ENCODE results near the gene ENGASE.

ENGASE gene

DNA sequence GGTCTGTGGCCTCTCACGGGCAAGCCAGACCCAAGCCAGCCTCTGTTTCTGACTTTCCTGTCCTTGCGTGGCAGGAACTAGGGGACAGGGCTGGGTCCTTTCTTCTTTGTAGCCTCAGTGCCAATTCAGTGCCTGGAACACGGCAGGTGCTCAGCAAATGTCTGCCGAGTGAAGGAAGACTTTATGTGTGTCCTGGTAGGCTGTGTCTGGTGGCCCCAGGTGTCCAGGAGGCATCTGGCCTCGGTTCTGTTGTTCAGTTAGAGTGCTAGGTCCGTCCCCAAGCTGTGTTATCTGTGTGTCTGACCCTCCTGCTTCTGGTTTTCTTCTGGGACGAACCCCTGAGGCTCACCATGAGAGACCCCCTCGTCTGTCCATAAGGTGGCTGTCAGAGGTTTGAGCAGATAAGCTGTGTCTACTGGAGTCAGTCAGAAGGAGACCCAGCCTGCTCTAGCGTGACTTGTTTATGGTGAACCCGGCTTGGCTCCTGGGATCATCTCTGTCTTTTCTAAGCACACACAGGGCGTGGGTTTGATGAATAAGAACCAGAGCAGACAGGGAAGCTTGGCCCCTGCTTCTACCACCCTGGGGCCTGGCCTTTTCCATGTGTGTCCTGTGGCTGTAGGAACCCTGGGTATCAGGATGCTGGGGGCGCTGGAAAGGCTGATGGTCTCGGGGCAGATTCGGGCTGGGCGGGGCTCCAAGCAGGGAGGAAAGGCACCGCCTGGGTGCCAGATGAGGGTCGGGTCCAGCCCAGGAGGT is 39.3 kb downstream of the ENGASE start:
- DNase-seq (ENCODE audit: low read depth in 2 of 2): no peak

DNA sequence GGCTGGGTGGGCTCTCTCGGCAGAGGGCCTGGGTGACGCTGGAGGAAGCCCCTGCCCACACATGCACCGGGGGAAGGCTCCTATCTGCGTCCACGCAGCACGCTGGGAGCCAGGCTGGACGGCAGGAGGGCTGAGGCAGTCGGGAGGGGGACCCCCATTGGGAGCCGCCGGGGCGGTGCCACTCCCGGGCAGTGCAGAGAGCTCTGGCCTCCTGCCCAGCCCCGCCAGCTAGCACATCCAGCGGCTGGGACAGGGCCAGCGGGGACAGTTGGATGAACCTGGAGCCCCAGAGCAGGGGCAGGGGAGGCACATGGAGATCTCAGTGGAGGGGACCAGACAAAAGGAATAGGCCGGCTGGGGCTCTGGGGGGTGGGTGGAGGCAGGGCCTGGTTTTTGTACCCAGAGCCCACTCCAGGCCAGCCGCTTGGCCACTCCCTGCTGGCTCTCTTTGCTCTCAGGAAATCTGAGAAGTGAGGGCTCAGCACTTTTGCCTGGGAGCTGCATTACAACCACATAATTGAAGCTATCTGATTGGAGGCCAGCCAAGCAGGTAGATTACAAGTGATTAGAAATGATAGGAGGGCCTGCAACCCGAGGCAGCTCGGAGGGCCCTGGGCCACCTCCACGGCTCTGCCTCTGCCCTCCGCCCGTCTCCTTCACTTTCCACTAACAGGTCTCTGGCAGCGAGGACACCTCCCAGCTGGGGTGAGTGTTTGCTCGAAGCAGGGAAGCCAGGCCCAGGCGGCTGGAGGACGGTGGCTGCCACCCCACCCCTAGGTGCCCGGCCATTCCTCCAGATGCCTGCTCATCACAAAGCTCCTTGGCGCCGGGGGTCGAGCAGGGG is 40.1 kb downstream of the ENGASE start:
- no peak for DNase-seq (ENCODE audit: low read depth in 2 of 2)

DNA sequence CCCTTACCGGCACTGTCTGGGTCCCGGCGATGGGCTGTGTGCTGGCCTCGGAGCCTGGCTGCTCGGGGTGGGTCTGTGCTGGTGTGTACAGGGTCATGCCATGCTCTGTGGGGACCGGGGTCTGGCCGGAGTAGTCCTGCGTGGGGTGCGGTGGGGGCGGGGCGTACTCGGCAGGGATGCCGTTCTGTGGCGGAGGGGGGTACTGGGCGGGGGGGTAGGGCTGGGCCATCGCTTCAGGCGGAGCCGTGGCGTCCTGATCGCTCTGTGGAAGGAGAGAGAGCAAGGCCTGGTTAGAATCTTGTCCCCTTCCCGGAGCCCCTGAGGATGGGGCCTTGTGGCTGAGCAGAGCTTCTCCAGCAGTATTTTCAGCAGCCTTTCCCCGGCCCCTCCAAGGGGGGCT is 40.9 kb downstream of the ENGASE start:
- no peak for DNase-seq (ENCODE audit: low read depth in 2 of 2)

DNA sequence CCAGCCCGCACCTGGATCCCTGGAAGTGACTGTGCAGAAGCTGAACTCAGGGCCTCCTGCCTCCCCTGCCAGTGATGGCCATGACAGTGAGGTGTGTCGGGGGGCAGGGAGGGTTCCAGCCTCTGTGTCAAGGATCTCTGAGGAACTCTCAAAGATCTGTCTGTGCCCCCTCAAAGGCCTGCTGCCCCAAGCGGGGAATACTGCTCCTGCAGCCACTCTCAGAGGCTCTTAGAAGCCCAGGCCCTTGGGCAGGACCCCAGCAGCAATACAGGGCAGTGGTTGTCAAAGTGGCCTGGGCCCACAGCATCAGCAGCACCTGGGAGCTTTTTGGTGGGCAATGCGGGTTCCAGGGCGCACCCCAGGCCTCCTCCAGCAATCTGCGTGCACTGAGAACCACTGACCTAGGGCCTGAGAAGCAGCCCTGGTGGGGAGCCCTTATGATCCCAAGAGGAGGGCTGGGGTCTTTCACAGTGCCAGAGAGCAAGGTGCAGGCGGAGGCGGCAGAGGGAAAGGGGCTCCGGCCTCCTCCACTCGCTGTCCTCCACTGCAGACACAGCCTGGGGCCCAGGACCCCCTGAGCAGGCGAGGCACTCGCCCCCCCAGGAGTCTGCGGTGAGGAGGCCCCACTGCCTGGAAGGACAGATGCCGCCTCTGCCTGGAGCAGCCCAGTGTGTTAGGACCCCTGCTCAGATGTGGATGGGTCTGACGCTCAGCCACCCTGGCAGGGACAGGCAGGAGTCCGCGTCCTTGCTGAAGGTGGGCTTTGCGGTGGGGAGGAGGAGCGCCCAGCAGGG is 42.1 kb downstream of the ENGASE start:
- no peak for DNase-seq (ENCODE audit: low read depth in 2 of 2)

DNA sequence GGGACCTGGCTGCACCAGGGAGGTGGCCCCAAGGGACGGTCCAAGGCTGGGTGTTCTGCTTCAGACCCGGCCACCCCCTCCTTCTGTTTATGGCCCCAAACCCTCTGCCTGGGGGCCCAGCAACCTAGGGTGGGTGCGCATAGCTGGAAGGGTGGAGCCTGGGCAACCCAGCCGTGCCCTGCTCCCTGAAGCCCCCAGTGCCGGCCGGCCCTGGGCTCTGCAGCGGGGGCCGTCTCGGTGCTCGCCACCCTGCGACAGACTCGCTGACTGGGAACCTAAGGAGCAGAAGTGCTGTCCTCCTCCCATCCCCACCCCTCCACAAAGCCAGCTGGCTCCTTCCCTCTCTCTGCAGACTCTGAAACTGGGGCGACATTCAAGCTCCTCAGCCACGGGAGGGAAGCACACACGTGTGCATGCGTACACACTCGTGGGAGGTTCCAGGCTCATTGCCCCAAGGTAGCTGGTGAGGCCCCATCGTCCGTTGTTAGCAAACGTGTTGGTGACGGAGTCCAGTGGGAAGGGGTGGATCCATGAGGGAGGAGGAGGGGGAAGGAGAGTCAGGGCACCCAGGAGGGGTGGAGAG is 43.4 kb downstream of the ENGASE start:
- no peak for DNase-seq (ENCODE audit: low read depth in 2 of 2)

DNA sequence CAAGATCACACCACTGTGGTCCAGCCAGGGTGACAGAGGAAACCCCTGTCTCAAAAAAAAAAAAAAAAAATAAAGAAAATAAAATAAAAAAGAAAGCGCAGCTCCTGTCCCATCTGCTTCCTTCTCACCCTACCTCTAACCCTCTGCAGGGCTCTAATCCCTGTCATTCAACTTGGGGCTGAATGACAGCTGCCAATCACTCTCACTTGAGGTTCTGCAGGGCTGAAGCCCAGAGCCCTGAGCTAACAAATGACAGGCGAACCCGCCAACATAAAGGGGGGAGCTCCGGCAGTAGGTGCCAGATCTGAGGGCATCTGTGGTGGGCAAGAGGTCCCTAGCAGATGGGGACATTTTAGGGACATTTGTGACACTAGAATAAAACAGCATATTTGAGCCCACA is 44.3 kb downstream of the ENGASE start:
- no peak for DNase-seq (ENCODE audit: low read depth in 2 of 2)

DNA sequence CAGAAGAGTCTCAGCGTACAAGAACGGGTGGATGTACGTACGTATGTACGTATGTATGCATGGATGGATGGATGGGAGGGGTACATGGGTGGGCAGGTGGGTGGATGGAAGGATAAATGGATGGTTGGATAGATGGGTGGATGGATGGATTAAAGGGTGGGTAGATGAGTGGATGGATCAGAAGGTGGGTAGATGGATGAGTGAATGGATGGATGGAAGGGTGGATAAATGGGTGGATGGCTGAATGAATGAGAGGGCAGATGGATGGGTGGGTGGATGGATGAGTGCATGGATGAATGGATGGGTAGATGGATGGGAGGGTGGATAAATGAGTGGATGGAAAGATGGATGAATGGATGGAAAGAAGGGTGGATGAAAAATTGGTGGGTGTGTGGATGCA is 45.6 kb downstream of the ENGASE start:
- no peak for DNase-seq (ENCODE audit: low read depth in 2 of 2)

DNA sequence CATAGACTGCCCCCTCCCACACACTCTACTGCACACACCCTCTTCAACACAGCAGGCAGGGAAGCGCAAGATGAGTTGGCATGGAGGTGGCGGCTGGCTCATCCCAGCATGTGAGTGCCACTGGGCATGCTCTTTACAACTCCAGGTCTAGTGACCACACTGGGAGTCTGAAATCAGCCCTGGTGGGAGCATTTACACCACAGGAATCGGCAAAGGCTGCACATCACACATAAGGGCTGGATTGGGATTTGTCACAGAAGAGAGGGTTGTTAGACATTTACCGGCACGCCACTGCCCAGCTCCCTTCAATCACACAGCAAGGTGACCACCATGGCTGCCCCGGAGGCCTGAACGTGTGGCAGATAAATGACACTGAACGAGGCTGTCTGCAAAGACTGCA is 49.4 kb downstream of the ENGASE start:
- no peak for DNase-seq (ENCODE audit: low read depth in 2 of 2)

DNA sequence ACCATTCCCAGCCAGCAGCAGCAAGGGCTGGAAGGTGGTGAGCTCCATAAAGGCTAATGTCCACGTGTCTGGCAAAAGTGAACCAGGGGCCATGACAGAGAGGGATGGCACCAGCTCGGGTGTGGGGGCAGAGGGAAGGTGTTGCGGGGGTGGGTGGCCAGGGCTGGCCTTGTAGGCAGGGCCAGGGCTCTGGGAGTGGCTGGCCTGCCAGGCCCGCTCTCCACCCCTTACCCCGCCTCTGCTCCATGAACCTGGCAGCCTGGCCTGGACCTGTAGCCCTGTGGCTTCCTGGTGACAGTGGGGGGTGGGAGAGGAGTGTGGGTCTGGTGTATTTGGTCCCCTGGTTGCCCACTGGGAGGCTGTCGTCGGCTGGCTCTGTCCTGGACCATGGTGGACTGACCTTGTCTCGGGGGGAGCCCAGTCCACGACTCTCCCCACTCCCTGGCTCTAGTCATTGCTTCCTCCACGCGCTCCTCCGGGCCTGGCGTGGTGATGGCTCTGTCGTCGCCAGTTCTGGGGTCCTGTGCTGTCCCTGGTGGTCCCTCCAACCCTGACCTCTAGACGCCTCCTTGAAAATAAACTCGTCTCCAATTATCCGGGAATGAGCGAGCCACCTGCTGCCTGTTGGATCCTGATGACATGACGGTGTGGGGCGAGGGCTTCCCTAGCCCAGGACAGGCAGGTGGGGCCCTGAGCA is 50.0 kb downstream of the ENGASE start:
- DNase-seq (ENCODE audit: low read depth in 2 of 2): no peak

DNA sequence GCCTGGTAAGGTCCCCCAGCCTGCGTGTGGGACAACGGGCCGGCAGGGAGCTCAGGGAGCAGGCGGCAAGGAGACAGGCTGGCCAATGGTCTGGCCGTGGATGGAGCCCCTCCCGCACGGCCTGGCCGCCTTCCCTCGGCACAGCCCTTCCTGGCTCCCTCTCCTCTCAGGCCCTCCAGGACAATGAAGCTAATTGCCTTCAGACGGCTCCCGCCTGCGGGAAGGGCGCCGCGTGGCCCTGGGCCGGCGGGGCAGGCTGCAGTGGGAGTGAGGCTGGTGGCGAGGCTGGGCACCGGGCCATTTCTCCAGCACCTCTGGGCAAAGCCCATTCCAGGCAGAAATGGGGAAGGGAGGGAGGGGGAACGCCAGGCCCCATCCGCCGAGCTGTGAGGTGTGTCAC is 50.9 kb downstream of the ENGASE start:
- DNase-seq (ENCODE audit: low read depth in 2 of 2): no peak

DNA sequence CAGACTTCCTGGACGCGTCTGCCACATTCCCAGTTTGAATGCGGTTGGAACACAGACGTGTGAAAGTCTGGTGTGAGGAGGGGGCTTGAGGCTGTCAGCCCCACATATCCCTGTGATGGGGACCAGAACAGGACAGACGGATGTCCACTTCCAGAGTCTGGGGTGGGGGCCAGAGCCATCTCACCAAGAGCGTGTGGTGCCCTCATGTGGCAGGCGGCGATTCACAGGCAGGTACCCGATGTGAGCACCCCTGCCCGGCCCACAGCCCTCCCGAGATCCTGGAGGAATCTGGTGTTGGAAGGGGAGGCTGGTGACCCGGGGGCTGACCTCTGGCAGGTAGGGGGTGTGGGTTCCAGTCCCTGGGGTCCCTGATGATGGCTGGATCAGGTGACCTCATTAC is 51.5 kb downstream of the ENGASE start:
- no peak for DNase-seq (ENCODE audit: low read depth in 2 of 2)

DNA sequence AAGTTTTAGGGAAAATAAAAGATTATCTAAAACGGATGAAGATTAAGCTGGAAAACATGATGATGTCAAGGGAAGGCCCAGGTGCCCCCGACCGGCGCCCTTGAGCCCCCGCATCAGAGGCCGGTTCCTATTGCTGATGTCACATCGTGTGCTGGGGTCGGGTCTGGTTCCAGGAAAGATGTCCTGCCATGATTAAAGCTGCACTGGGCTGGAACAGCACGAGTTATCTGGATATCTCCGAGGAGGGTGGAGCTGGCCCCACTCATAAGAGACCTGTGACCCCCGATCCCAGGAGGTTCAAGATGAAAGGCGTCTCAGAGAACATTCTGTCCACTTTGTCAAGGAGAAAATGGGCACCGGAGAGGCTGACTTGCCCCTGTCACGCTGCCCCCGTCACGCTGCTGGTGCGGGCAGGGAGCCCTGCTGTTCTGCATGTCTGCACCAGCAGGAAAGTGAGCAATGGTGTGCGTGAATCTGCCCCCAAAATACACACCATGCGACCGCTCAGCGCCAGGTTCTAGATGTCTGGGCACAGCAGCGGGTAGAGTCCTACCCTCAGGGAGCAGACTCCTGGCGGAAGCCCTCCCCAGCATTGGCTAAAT is 53.0 kb downstream of the ENGASE start:
- no peak for DNase-seq (ENCODE audit: low read depth in 2 of 2)

DNA sequence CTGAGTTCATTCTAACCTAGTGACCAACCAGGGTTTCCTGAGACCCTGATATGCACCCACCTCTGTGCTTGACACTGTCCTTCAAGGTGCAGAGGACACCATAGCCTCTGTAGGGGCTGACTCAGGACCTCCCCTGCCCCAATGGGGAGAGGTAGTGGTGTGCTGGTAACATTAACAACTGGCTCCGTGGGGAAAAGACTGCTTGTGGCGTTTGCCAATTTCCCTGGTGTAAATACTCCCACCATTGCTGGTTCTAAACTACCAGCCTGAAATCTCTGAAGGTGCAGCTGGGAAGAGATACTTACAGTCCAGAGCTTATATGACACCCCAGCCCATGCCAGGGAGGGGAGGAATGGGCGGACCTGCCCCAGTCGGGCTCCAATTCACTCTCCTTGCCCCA is 54.9 kb downstream of the ENGASE start:
- DNase-seq (ENCODE audit: low read depth in 2 of 2): no peak

DNA sequence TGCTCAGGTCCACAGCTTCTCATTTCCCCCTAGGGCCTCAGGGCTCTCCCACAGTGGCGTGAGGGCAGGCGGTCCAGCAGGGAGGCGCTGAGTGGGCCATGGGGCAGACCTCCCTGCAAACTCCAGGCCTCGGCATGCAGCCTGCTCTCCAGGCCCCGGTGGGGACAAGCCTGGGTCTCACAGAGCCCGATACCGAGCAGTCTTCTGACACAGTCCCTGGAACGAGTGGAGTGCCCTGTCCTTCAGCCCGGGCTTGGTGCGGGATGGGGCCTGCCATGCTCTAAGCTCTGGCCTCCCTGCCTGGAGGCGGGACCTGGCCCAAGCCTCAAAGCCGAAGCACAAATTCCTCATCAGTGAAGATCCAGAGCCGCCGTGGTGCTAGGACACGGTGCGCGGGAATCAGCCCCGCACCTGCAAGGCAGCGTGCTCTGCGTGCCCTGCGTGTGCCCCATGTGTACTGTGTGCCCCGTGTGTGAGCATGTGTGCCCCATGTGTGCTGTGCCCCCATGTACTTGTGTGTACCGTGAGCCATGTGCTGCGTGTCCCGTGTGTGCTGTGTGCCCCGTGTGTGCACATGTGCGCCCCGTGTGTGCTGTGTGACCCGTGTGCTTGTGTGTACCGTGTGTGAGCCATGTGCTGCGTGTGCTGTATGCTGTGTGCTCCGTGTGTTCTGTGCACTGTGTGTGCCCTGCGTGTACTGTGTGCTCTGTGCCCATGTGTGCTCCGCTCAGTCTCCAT is 56.1 kb downstream of the ENGASE start:
- no peak for DNase-seq (ENCODE audit: low read depth in 2 of 2)

DNA sequence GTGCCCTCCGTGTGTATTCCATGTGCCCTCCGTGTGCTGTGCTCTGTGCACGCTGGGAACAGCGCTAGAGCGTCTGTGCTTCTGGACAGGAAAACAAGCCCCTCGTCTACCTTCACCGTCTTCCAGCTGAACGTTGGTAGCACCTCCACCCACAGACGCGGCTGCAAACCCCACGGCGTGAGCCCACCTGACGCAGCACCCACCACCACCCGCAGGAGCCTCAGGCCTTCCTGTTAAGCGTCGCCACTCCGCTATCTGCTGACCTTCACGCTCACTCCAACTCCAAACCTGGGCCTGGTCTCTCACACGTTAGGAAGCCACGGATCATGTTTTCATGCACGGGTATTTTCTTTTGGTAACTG is 56.6 kb downstream of the ENGASE start:
- DNase-seq (ENCODE audit: low read depth in 2 of 2): no peak

DNA sequence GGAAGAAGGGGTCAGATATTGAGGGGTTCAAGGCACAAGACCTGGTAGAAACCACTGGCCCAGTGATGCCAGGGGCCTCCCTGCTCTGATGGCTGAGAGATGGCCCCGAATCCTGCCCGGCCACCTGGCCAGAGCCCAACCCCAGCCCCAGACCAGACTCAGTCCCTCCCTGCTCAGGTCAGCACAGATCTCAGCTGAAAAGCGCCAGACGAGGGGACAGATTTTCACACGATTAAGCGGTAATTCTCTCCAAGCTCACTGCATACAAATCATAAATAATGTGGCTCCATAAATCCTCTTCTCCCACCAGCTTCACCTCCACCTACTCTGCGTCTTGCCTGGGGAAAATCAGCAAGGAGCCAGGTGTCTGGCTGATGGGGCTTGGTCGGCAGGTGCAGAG is 57.1 kb downstream of the ENGASE start:
- no peak for DNase-seq (ENCODE audit: low read depth in 2 of 2)

DNA sequence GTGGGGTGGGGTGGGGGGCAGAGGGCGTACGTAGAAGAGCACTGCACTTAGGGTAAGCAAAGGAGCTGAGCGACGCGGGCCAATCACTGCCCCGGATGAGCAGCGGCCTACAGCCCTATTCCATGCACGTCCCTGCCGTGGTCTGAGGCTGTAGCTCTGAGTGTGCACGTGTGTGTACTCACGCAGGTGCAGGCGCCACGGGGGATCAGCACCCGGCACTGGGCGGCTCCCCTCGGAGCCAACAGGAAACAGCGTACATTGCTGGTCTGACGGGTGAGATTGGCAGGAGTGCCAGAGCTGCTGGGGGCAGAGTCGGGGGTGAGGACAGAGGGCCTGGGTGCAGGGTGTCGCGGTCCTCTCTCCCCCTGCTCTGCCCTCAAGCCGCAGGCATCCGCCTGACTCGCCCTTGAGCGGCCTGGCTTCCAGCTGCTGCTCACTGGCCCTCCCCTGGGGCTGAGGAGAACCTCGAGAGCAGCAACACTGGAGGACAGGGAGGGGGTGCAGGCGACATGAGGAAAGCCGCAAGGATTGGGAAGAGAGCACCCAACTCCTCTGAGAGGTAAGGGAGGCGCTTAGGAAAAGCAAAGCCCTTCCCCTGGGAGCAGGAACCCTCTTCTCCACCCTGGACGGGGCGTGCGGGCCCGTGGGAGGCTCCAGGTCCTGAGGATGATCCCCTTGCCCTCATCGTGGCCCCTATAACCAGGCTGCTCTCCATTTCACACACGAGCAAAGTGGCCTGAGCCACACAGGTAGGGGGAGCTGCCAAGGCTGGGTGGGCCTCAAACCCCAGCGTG is 57.8 kb downstream of the ENGASE start:
- DNase-seq (ENCODE audit: low read depth in 2 of 2): no peak

DNA sequence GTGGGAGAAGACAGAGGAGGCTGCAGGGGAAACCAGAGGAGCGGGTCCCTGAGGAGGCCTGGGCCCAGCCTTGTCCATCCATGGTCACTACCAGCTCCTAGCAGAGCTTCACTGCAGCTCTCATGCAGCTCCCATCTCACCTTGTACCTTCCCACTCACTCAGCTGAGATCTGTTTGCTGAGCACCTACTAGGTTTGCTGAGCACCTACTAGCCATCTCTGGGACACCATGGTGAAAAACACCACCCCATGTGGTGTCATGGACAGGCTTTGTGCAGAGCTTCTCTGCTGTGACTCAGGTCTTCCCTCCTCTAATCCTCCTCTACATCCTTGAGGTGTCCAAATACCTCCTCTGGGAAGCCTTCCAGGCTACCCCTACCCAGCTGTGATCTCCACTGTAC is 58.6 kb downstream of the ENGASE start:
- no peak for DNase-seq (ENCODE audit: low read depth in 2 of 2)

DNA sequence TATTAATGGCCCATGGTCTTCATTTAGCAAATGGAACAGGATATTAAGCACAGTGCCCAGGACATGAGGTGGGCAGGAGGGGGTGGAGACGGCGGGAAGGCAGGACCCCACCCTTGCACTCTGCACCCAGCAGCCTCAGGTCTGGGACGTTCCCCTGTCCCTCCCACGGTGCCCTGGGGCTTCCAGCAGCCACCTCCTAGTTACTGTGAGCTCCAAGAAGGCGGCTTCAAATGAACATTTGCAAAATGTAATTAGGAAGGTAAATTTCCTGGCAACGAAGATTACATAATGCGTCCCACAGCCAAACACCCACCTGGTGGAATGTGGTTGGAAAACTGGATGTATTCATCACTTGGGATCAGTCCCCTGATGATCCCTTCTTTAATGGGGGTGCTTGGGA is 59.4 kb downstream of the ENGASE start:
- DNase-seq (ENCODE audit: low read depth in 2 of 2): no peak

DNA sequence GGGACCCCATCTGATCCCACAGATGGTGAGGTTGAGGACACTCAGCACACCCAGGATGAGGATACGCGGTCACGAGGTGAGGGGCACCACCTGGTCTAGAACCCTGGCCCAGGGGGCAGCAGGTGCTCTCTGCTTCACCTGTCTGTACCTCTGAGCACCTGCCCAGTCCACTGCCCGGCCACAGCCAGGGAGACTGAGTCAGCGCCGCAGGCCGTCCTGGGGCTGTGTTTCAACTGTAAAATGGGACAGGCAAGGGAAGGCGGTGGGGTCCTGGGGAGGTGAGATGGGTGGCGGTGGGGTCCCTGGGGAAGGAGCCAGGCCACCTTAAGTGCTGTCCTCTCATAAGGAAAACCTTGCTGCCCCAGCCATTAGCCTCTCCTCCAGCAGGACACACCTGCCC is 60.4 kb downstream of the ENGASE start:
- DNase-seq (ENCODE audit: low read depth in 2 of 2): no peak

Data from stimulated activated CD4-positive, alpha-beta T cell treated with anti-CD3 and anti-CD28 coated beads, Interleukin-1b, Interleukin-23, amount 100 ng/mL, for 1 hour (primary cell).